Mesothelial cell of epicardium (in vitro differentiated cells): ENCODE data around the gene NLRC5. TPM values are rescaled to one million over a fixed set of nuclear protein-coding genes. Genes with fewer than 3 reads are reported as not detected.

Experiments
- DNase-seq, 2 experiments: peaks; one replicate each; pipeline ENCODE4 v3.0.0; 2021; ENCODE audit warnings: low spot score in 2 of 2; ENCODE audit not compliant: unreplicated experiment in 2 of 2
- H3K27ac Mint-ChIP-seq: 2 replicates; pipeline ENCODE4 v1.8.0; 2021; ENCODE audit warnings: mixed read lengths
- H3K27me3 Mint-ChIP-seq: 2 replicates; pipeline ENCODE4 v1.8.0; 2021; ENCODE audit warnings: low read depth, mixed read lengths
- H3K36me3 Mint-ChIP-seq: 2 replicates; pipeline ENCODE4 v1.8.0; 2021; ENCODE audit warnings: mixed read lengths
- H3K4me1 Mint-ChIP-seq: 2 replicates; pipeline ENCODE4 v1.8.0; 2021; ENCODE audit warnings: mixed read lengths
- H3K4me3 Mint-ChIP-seq: 2 replicates; pipeline ENCODE4 v1.8.0; 2021; ENCODE audit warnings: mild to moderate bottlenecking, moderate library complexity, mixed read lengths
- H3K9me3 Mint-ChIP-seq: 2 replicates; pipeline ENCODE4 v1.8.0; 2021; ENCODE audit warnings: mixed read lengths
- CTCF ChIP-seq: fragments of 200-600 bp; sonication (generic); IDR thresholded peaks from one replicate; pipeline ENCODE4 v1.5.0; 2021; ENCODE audit warnings: antibody characterized with exemption; ENCODE audit not compliant: unreplicated experiment
- total RNA-seq: library from RNA; stranded (reverse); gene quantifications from 3 replicates; pipeline ENCODE4 v1.2.1, GENCODE V29; 2021

The NLRC5 gene
- total RNA-seq, 1 donor from 2014 or later, result 3.7 TPM

DNA sequence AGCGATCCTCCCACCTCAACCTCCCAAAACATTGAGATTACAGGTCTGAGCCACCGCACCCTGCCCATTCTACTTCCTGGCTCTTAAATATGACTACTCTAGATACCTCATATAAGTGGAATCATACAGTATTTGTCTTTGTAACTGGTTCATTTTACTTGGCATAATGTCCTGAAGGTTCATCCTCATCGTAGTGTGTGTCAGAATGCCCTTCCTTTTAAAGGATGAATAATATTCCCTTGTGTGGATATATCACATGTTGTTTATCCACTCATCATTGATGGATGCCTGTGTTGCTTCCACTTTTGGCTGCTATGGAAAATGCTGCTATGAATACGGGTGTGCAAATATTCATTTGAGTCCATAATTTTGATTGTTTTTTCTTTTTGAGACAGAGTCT lies 33.3 kb upstream of the NLRC5 start:
- TF ChIP-seq CTCF, result no peak
- no peak overlapping the region for H3K4me3 Mint-ChIP-seq
- no peaks in the 10 kb centered on the region for H3K27me3 Mint-ChIP-seq
- H3K36me3 Mint-ChIP-seq, result no peaks in the 10 kb centered on the region
- no peak for DNase-seq
- no peak overlapping the region for H3K27ac Mint-ChIP-seq
- H3K4me1 Mint-ChIP-seq, result peaks cover 2% of the 10 kb centered on the region
- peaks cover 5% of the 10 kb centered on the region for H3K9me3 Mint-ChIP-seq

DNA sequence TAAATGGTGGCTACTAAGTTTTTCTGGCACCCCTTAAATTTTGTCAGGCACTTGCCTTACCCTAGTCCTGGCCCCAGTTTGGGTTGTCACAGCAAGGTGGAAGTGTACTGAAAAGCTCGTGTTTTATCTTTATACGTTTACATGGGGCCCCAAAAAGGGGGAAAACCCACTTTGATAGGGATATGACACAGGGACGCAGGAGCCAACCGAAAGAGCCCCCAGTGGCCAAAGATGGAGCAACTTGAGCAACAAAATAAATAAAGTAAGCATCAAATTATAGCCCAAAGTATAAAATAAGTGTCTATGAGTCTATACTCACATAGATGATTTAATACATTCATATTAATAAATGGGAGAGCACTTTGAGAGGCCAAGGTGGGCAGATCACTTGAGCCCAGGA lies 32.6 kb upstream of the NLRC5 start:
- Mint-ChIP-seq H3K27me3 (no peaks in the 10 kb centered on the region), H3K4me3 (no peak overlapping the region), H3K27ac (no peak overlapping the region), H3K36me3 (no peaks in the 10 kb centered on the region), H3K4me1 (peaks cover 5% of the 10 kb centered on the region), H3K9me3 (peaks cover 5% of the 10 kb centered on the region)
- no peak for DNase-seq
- TF ChIP-seq CTCF, result no peak

- no peak for TF ChIP-seq CTCF
- Mint-ChIP-seq H3K9me3 (peaks cover 5% of the 10 kb centered on the region), H3K27me3 (no peaks in the 10 kb centered on the region), H3K36me3 (no peaks in the 10 kb centered on the region), H3K27ac (no peak overlapping the region), H3K4me1 (peaks cover 7% of the 10 kb centered on the region), H3K4me3 (no peak overlapping the region)
- DNase-seq, result no peak
Observed at GRCh38 chr16:56960681-56961281, 28.6 kb upstream of the NLRC5 start.

GRCh38 chr16:56961386-56961785 lies 28.0 kb upstream of the NLRC5 start:
- H3K36me3 Mint-ChIP-seq, result no peaks in the 10 kb centered on the region
- TF ChIP-seq CTCF, result no peak
- no peak overlapping the region for H3K27ac Mint-ChIP-seq
- peaks cover 12% of the 10 kb centered on the region for H3K4me1 Mint-ChIP-seq
- H3K27me3 Mint-ChIP-seq, result no peaks in the 10 kb centered on the region
- H3K9me3 Mint-ChIP-seq, result no peaks in the 10 kb centered on the region
- DNase-seq, result no peak
- no peak overlapping the region for H3K4me3 Mint-ChIP-seq

DNA sequence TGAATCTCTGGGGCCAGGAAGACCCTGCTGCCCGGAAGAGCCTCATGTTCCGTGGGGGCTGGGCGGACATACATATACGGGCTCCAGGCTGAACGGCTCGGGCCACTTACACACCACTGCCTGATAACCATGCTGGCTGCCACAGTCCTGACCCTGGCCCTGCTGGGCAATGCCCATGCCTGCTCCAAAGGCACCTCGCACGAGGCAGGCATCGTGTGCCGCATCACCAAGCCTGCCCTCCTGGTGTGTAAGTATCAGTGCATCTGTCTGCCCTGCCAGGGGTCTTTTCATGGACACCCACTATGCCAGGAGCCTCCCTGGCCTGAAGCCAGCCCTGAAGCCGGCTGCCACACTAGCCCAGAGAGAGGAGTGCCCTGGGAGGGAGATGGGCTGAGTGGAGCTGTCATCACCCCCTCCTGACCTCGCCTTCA lies 27.5 kb upstream of the NLRC5 start, which contains the start of gene CETP:
Gene CETP (plus strand): TSS at position 100 of the 431 bp plus-strand sequence. CDS start 30 bp downstream, at position 130.
- no peak for DNase-seq
- TF ChIP-seq CTCF, result no peak
- Mint-ChIP-seq H3K4me1 (peaks cover 12% of the 10 kb centered on the region), H3K27ac (no peak within 1 kb of the TSS), H3K4me3 (no peak within 1 kb of the TSS), H3K9me3 (no peaks in the 10 kb centered on the region), H3K27me3 (no peaks in the 10 kb centered on the region), H3K36me3 (no peaks in the 10 kb centered on the region)
